WTC11 (cell line): ENCODE measurements around the gene SPATA13. TPM values are rescaled to one million over a fixed set of nuclear protein-coding genes. Genes with fewer than 3 reads are reported as not detected.

Source experiments
- ATAC-seq: fragments of 200-7000 bp; cut with Tn5 transposase; 2 replicates; pipeline ENCODE4 v1.10.0; 2021; ENCODE audit warnings: mild to moderate bottlenecking, moderate library complexity
- CTCF ChIA-PET: fragments of 300-600 bp; sonication (Branson Sonifier 250); formaldehyde crosslinking; loops from one replicate; lab custom pipeline; 2021; ENCODE audit warnings: antibody characterized with exemption; lab: Charles Lee
- POLR2A ChIA-PET: fragments of 350-600 bp; sonication (Branson Sonifier 250); formaldehyde crosslinking; loops from one replicate; lab custom pipeline; 2021; ENCODE audit warnings: antibody characterized with exemption; lab: Charles Lee
- DNase-seq: peaks from one replicate; pipeline ENCODE4 v3.0.0; 2021; ENCODE audit warnings: low spot score
- H3K27ac Mint-ChIP-seq: 2 replicates; pipeline ENCODE4 v1.8.0; 2021; ENCODE audit warnings: mixed read lengths
- H3K27me3 Mint-ChIP-seq: 2 replicates; pipeline ENCODE4 v1.8.0; 2021; ENCODE audit warnings: low read depth, mild to moderate bottlenecking, moderate library complexity, mixed read lengths
- H3K36me3 Mint-ChIP-seq: 2 replicates; pipeline ENCODE4 v1.8.0; 2021; ENCODE audit warnings: mixed read lengths
- H3K4me1 Mint-ChIP-seq: 2 replicates; pipeline ENCODE4 v1.8.0; 2022; ENCODE audit warnings: mixed read lengths
- H3K4me3 Mint-ChIP-seq: 2 replicates; pipeline ENCODE4 v1.8.0; 2021; ENCODE audit warnings: mild to moderate bottlenecking, moderate library complexity, mixed read lengths
- H3K9me3 Mint-ChIP-seq: 2 replicates; pipeline ENCODE4 v1.8.0; 2021; ENCODE audit warnings: mixed read lengths
- CREB1 ChIP-seq: sonication (generic); formaldehyde crosslinking; IDR thresholded peaks from 2 replicates; pipeline ENCODE4 v1.8.0; 2023; ENCODE audit warnings: mild to moderate bottlenecking, missing genetic modification reagents
- CREM ChIP-seq: sonication (generic); formaldehyde crosslinking; IDR thresholded peaks from 2 replicates; pipeline ENCODE4 v1.8.1; 2022; ENCODE audit warnings: mild to moderate bottlenecking, missing genetic modification reagents, moderate library complexity
- ELF4 ChIP-seq: sonication (generic); formaldehyde crosslinking; IDR thresholded peaks from 2 replicates; pipeline ENCODE4 v1.8.1; 2022; ENCODE audit warnings: low read depth, mild to moderate bottlenecking, moderate library complexity, missing genetic modification reagents
- GRHL2 ChIP-seq: fragments of 250-450 bp; sonication (Bioruptor Pico); IDR thresholded peaks from 2 replicates; pipeline ENCODE4 v1.8.0; 2022; ENCODE audit warnings: mild to moderate bottlenecking, moderate library complexity; ENCODE audit not compliant: insufficient replicate concordance, severe bottlenecking
- KAT7 ChIP-seq: sonication (generic); formaldehyde crosslinking; IDR thresholded peaks from 2 replicates; pipeline ENCODE4 v1.8.1; 2023; ENCODE audit warnings: missing genetic modification reagents, mild to moderate bottlenecking, borderline replicate concordance
- MAX ChIP-seq: sonication (generic); formaldehyde crosslinking; IDR thresholded peaks from 2 replicates; pipeline ENCODE4 v1.8.0; 2022; ENCODE audit warnings: mild to moderate bottlenecking, missing genetic modification reagents
- MLX ChIP-seq: sonication (generic); formaldehyde crosslinking; IDR thresholded peaks from 2 replicates; pipeline ENCODE4 v1.8.1; 2023; ENCODE audit warnings: mild to moderate bottlenecking, missing genetic modification reagents, moderate library complexity
- MYBL2 ChIP-seq: sonication (generic); formaldehyde crosslinking; IDR thresholded peaks from 2 replicates; pipeline ENCODE4 v1.8.1; 2023; ENCODE audit warnings: mild to moderate bottlenecking, moderate library complexity, missing genetic modification reagents
- NFATC4 ChIP-seq: fragments of 250-450 bp; sonication (Bioruptor Pico); IDR thresholded peaks from 2 replicates; pipeline ENCODE4 v1.9.0; 2021; ENCODE audit warnings: mild to moderate bottlenecking
- NFYB ChIP-seq: sonication (generic); formaldehyde crosslinking; conservative IDR thresholded peaks from 2 replicates; pipeline ENCODE4 v1.8.0; 2022; ENCODE audit warnings: low read depth, missing genetic modification reagents
- NR2C2 ChIP-seq: sonication (generic); formaldehyde crosslinking; IDR thresholded peaks from 2 replicates; pipeline ENCODE4 v1.8.0; 2022; ENCODE audit warnings: mild to moderate bottlenecking, missing genetic modification reagents
- RELA ChIP-seq: sonication (generic); formaldehyde crosslinking; IDR thresholded peaks from 2 replicates; pipeline ENCODE4 v1.8.1; 2022; ENCODE audit warnings: missing genetic modification reagents, mild to moderate bottlenecking, borderline replicate concordance
- SP1 ChIP-seq: sonication (generic); formaldehyde crosslinking; conservative IDR thresholded peaks from 2 replicates; pipeline ENCODE4 v1.8.1; 2022; ENCODE audit warnings: missing genetic modification reagents
- TCF7 ChIP-seq: sonication (generic); formaldehyde crosslinking; IDR thresholded peaks from 2 replicates; pipeline ENCODE4 v1.8.0; 2022; ENCODE audit warnings: mild to moderate bottlenecking, low read depth, missing genetic modification reagents, moderate library complexity
- TP53 ChIP-seq: sonication (generic); formaldehyde crosslinking; IDR thresholded peaks from 2 replicates; pipeline ENCODE4 v1.8.1; 2023; ENCODE audit warnings: mild to moderate bottlenecking, missing genetic modification reagents
- ZNF121 ChIP-seq: sonication (generic); formaldehyde crosslinking; IDR thresholded peaks from 2 replicates; pipeline ENCODE4 v1.8.0; 2023; ENCODE audit warnings: missing genetic modification reagents
- ZNF138 ChIP-seq: sonication (generic); formaldehyde crosslinking; conservative IDR thresholded peaks from 2 replicates; pipeline ENCODE4 v1.8.1; 2022; ENCODE audit warnings: mild to moderate bottlenecking, moderate library complexity, missing genetic modification reagents
- ZNF396 ChIP-seq: fragments of 250-450 bp; sonication (Bioruptor Pico); IDR thresholded peaks from 2 replicates; pipeline ENCODE4 v1.8.0; 2021; ENCODE audit warnings: mild to moderate bottlenecking, moderate library complexity, borderline replicate concordance
- ZNF671 ChIP-seq: fragments of 250-450 bp; sonication (Bioruptor Pico); IDR thresholded peaks from 2 replicates; pipeline ENCODE4 v1.8.0; 2021; ENCODE audit warnings: mild to moderate bottlenecking
- total RNA-seq: library from RNA; stranded (reverse); gene quantifications from 3 replicates; pipeline ENCODE4 v1.2.3, GENCODE V29; 2021
- TF ChIP-seq, protein P1 (sequence below): sonication (generic); formaldehyde crosslinking; IDR thresholded peaks from 2 replicates; pipeline ENCODE4 v1.8.0; 2022; ENCODE audit warnings: mild to moderate bottlenecking, missing genetic modification reagents
- TF ChIP-seq, protein P2 (sequence below): fragments of 200-600 bp; IDR thresholded peaks from 2 replicates; pipeline ENCODE4 v1.8.0; 2022; ENCODE audit warnings: antibody characterized with exemption
- TF ChIP-seq, protein P3 (sequence below): sonication (generic); formaldehyde crosslinking; IDR thresholded peaks from 2 replicates; pipeline ENCODE4 v1.8.1; 2022; ENCODE audit warnings: low read depth, mild to moderate bottlenecking, moderate library complexity, missing genetic modification reagents, borderline replicate concordance
- TF ChIP-seq, protein P4 (sequence below): sonication (generic); formaldehyde crosslinking; IDR thresholded peaks from 2 replicates; pipeline ENCODE4 v1.8.0; 2023; ENCODE audit warnings: missing genetic modification reagents

SPATA13 gene
- total RNA-seq, 1 experiment from 2014 or later: 29.0 TPM

GRCh38 chr13:24224232-24224680, 63.7 kb downstream of the SPATA13 start:
- CTCF ChIA-PET: interaction anchor here (1.3 kb wide), 1 partner anchor 9 kb away, joined by 3 read pairs; no protein-coding TSS in a partner anchor
- TF ChIP-seq RELA (CRISPR knock-in tag): no peak
- no peak for TF ChIP-seq NR2C2
- TF ChIP-seq GRHL2 (CRISPR knock-in tag): no peak
- no peak for TF ChIP-seq ZNF121
- TF ChIP-seq, protein P1, sequence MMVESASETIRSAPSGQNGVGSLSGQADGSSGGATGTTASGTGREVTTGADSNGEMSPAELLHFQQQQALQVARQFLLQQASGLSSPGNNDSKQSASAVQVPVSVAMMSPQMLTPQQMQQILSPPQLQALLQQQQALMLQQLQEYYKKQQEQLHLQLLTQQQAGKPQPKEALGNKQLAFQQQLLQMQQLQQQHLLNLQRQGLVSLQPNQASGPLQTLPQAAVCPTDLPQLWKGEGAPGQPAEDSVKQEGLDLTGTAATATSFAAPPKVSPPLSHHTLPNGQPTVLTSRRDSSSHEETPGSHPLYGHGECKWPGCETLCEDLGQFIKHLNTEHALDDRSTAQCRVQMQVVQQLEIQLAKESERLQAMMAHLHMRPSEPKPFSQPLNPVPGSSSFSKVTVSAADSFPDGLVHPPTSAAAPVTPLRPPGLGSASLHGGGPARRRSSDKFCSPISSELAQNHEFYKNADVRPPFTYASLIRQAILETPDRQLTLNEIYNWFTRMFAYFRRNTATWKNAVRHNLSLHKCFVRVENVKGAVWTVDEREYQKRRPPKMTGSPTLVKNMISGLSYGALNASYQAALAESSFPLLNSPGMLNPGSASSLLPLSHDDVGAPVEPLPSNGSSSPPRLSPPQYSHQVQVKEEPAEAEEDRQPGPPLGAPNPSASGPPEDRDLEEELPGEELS: no peak
- no peak for TF ChIP-seq MYBL2 (CRISPR knock-in tag)
- no peak for TF ChIP-seq MAX (CRISPR knock-in tag)
- TF ChIP-seq NFYB (CRISPR knock-in tag): no peak
- TF ChIP-seq ZNF138: no peak
- TF ChIP-seq ZNF396 (CRISPR knock-in tag): no peak
- TF ChIP-seq, all 79 proteins: peak for 0
- ATAC-seq (no peak), DNase-seq (no peak)
- Mint-ChIP-seq H3K36me3 (peaks cover 3% of the 10 kb centered on the region; the same call in 1 of the 2 replicates), H3K4me3 (no peak overlapping the region), H3K4me1 (peaks cover 24% of the 10 kb centered on the region), H3K27me3 (no peaks in the 10 kb centered on the region), H3K27ac (no peak overlapping the region), H3K9me3 (no peaks in the 10 kb centered on the region)
- POLR2A ChIA-PET: no interaction called here

DNA sequence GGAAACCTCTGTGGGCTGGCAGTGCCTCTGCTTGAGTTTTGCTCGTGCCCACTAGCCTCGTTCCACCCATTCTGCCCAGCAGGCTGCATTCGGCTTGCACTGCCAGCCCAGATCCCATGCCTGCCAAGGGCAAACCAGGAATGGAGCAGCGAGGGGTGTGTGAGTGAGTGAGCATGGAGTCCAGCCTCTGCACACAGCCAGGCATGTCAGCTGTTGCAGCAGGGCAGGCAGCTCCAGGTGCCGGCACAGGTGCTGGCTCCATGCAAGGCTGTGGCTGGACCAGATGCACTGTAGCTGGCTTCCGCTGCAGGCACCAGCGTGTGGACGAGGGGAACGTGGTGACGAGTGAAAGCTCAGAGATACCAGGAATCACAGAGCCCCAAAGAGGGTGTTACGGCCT, 64.5 kb downstream of the SPATA13 start:
- peaks cover 20% of the 10 kb centered on the region for H3K4me1 Mint-ChIP-seq
- H3K4me3 Mint-ChIP-seq: no peak overlapping the region
- ChIA-PET CTCF (interaction anchor here (1.2 to 2.2 kb wide), 3 partner anchors 9 to 184 kb away, joined by 3 to 11 read pairs (median 3); no protein-coding TSS in a partner anchor), POLR2A (no interaction called here)
- peaks cover 3% of the 10 kb centered on the region; the same call in 1 of the 2 replicates for H3K36me3 Mint-ChIP-seq
- no peak overlapping the region for H3K27ac Mint-ChIP-seq
- no peaks in the 10 kb centered on the region for H3K9me3 Mint-ChIP-seq
- DNase-seq: no peak
- TF ChIP-seq ELF4 (CRISPR knock-in tag) (no peak), MLX (no peak), CREB1 (CRISPR knock-in tag) (no peak), ZNF671 (CRISPR knock-in tag) (no peak), TP53 (CRISPR knock-in tag) (no peak), NFATC4 (CRISPR knock-in tag) (no peak)
- TF ChIP-seq, protein P2, sequence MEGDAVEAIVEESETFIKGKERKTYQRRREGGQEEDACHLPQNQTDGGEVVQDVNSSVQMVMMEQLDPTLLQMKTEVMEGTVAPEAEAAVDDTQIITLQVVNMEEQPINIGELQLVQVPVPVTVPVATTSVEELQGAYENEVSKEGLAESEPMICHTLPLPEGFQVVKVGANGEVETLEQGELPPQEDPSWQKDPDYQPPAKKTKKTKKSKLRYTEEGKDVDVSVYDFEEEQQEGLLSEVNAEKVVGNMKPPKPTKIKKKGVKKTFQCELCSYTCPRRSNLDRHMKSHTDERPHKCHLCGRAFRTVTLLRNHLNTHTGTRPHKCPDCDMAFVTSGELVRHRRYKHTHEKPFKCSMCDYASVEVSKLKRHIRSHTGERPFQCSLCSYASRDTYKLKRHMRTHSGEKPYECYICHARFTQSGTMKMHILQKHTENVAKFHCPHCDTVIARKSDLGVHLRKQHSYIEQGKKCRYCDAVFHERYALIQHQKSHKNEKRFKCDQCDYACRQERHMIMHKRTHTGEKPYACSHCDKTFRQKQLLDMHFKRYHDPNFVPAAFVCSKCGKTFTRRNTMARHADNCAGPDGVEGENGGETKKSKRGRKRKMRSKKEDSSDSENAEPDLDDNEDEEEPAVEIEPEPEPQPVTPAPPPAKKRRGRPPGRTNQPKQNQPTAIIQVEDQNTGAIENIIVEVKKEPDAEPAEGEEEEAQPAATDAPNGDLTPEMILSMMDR: no peak
- ATAC-seq: no peak
- no peaks in the 10 kb centered on the region for H3K27me3 Mint-ChIP-seq

GRCh38 chr13:24225930-24226329, 65.4 kb downstream of the SPATA13 start:
- Mint-ChIP-seq H3K27me3 (no peaks in the 10 kb centered on the region), H3K36me3 (peaks cover 3% of the 10 kb centered on the region; the same call in 1 of the 2 replicates), H3K4me3 (no peak overlapping the region), H3K4me1 (peaks cover 29% of the 10 kb centered on the region), H3K27ac (peak overlapping the region; percentile 36; the same call in 1 of the 2 replicates)
- TF ChIP-seq TCF7 (CRISPR knock-in tag): no peak
- TF ChIP-seq, protein P3, sequence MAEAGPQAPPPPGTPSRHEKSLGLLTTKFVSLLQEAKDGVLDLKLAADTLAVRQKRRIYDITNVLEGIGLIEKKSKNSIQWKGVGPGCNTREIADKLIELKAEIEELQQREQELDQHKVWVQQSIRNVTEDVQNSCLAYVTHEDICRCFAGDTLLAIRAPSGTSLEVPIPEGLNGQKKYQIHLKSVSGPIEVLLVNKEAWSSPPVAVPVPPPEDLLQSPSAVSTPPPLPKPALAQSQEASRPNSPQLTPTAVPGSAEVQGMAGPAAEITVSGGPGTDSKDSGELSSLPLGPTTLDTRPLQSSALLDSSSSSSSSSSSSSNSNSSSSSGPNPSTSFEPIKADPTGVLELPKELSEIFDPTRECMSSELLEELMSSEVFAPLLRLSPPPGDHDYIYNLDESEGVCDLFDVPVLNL: no peak
- 0 out of 2 replicates have a peak, but pooled peaks have one; percentile 12 for TF ChIP-seq NFYB (CRISPR knock-in tag)
- TF ChIP-seq KAT7 (CRISPR knock-in tag): no peak
- TF ChIP-seq, protein P4, sequence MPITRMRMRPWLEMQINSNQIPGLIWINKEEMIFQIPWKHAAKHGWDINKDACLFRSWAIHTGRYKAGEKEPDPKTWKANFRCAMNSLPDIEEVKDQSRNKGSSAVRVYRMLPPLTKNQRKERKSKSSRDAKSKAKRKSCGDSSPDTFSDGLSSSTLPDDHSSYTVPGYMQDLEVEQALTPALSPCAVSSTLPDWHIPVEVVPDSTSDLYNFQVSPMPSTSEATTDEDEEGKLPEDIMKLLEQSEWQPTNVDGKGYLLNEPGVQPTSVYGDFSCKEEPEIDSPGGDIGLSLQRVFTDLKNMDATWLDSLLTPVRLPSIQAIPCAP: no peak
- TF ChIP-seq SP1: no peak
- TF ChIP-seq CREM (CRISPR knock-in tag): no peak
- TF ChIP-seq, all 79 proteins: peak for 1
- H3K9me3 Mint-ChIP-seq: no peaks in the 10 kb centered on the region
- ChIA-PET POLR2A (no interaction called here), CTCF (interaction anchor here (1.2 to 2.2 kb wide), 4 partner anchors 8 to 304 kb away, joined by 3 to 11 read pairs (median 4); no protein-coding TSS in a partner anchor)
- peak; percentile 34 for ATAC-seq
- DNase-seq: no peak
